ENCODE measurements around the gene RNF114.

DNA sequence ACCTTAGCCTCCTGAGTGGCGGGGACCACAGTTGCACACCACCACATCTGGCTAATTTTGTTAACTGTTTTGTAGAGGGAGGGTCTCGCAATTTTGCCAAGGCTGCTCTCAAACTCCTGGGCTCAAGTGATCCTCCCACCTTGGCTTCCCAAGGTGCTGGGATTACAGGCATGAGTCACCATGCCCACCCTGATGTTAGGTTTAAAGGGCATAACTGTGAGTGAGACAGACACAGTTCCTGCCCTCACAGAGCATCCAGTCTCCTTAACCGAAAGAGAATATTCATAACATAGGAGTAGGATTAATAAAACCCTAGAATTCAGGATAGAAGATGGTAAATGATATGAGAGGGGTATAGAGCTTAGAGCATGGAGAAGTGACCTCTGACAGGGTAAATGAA is 17.8 kb upstream of the RNF114 start:
- TF ChIP-seq, protein P1, sequence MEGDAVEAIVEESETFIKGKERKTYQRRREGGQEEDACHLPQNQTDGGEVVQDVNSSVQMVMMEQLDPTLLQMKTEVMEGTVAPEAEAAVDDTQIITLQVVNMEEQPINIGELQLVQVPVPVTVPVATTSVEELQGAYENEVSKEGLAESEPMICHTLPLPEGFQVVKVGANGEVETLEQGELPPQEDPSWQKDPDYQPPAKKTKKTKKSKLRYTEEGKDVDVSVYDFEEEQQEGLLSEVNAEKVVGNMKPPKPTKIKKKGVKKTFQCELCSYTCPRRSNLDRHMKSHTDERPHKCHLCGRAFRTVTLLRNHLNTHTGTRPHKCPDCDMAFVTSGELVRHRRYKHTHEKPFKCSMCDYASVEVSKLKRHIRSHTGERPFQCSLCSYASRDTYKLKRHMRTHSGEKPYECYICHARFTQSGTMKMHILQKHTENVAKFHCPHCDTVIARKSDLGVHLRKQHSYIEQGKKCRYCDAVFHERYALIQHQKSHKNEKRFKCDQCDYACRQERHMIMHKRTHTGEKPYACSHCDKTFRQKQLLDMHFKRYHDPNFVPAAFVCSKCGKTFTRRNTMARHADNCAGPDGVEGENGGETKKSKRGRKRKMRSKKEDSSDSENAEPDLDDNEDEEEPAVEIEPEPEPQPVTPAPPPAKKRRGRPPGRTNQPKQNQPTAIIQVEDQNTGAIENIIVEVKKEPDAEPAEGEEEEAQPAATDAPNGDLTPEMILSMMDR (conservative IDR thresholded peaks at IDR 0.05; ENCODE audit: low read length) = no peak
- TF ChIP-seq EZH2phosphoT487 (IDR thresholded peaks at IDR 0.05; ENCODE audit: borderline replicate concordance) = no peak
